Activated CD8-positive, alpha-beta memory T cell treated with anti-CD3 and anti-CD28 coated beads, Interleukin-2, amount 50 U/mL, for 48 hours (primary cell): ENCODE results near the gene GRIK3.
"Not testable (repeated sequence)": the region's sequence is repeated elsewhere in the genome, so short reads cannot be mapped to it uniquely, and the experiment has no call there.

ENCODE experiments used
- DNase-seq: peaks from one replicate; pipeline ENCODE4 v3.0.0-alpha.2; 2020

Gene GRIK3

DNA sequence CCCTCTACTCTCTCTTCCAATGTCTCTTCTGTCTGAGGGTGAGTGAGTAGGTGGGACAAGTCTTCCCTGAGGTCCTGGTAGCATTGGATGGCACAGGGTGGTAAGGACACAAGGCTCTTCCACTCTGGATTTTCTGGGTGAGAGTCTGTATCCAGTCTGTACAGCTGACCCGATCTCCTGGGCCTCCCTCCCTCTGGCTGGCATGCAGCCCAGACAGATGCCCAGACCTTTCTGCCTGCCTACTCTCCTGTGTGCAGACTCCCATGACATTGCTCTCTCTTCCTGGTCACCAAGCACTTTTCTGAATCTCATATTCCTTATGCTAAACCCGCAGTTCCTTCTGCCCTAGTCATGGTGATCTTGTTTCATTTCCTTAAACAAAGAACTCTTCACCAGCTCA, 100.3 kb downstream of the GRIK3 start:
- no peak for DNase-seq

- no peak for DNase-seq
Observed at GRCh38 chr1:36927826-36928225, 106.5 kb downstream of the GRIK3 start.

DNA sequence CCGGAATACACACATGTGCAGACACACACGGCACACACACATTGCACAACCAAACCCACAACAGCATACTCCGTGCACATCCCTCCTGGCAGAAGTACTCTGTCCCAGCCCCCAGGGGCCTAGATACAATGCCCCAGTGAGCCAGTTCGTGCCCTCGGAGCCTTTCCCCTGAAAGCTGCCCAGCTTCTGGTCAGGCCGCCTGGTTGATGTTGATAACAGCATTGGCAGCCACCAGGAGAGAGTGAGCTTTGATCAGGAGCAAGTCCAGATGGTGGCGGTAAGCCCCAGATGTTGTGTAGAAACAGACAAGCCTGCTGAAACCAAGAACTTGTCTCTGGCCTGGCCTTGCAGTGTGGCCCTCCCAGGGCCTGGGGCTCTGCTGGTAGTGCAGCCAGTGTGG, 109.1 kb downstream of the GRIK3 start:
- no peak for DNase-seq

DNA sequence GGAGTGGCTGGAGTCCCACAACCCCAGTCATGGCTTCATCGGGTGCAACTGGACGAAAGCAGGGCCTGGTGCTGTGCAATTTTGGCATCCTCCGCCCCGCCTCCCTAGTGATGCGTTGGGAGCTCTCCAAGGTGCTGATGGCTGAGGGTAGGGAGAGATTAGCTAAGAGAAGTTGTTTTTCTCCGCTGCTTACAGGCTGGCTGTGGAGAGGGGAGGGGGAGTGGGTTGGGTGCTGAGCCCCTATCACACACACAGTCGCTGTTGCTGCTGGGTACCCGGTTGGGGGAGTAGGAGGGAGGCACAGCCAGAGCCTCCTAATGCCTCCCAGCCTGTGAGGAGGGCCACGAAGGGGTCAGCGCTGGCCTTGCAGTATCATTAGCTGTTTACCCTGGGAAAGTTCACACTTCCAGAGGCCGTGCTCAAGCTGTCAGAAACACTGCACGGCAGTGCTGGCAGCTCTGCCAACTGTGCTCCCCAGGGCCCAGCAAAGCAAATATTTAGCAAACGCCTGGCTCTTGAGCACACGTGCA, 110.0 kb downstream of the GRIK3 start:
- DNase-seq, result peak; percentile 73

GRCh38 chr1:36922593-36923426, 111.5 kb downstream of the GRIK3 start:
- DNase-seq, result no peak

GRCh38 chr1:36922071-36922470, 112.2 kb downstream of the GRIK3 start:
- no peak for DNase-seq

DNA sequence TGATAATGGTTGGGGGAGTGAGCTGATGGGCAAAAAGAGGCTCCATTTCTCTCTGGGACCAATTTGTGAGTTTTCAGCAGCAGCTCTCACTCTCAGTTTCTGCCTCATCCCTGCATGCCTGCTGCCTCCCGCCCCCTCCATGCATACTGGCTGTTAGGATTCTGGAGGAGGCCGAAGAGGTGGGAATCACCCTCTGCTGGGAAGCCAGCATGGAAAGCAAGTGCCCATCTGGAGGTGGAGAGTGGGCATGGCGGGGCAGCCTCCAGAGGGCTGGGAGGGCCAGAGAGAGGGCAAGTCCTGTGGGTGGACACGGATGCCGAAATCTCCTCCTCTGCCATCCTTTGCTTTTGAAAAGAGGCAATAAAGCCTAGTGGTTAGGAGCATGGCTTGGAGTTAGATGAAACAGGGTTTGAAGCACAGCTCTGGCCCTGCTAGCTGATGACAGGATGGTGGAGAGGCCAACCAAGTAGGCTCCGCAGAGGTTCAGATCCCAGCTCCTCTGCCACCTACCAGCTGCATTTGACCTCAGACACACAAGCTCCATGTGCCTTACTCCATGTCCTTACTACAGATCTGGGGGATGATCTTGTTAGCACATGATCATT, 113.4 kb downstream of the GRIK3 start:
- DNase-seq, result no peak

DNA sequence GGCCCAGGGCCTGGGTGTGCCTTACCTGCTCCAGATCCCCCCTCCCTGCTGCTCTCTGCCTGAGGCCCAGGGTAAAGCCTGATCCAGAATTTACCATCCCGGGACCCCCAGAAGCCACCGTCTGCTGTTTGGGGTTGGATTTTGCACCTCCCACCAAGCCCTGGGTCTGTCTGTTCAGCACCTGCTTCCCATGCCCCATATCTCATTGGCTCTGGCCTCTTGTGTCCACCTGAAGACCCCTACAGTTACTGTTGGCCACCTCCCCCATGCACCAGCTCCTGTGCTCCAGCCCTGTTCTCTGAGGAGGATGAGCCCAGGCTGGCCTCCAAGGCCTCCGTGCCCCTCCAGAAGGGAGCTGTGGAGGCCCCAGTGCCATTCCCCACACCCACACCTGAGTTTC, 113.9 kb downstream of the GRIK3 start:
- DNase-seq, result no peak

GRCh38 chr1:36919491-36920145, 114.7 kb downstream of the GRIK3 start:
- no peak for DNase-seq

DNA sequence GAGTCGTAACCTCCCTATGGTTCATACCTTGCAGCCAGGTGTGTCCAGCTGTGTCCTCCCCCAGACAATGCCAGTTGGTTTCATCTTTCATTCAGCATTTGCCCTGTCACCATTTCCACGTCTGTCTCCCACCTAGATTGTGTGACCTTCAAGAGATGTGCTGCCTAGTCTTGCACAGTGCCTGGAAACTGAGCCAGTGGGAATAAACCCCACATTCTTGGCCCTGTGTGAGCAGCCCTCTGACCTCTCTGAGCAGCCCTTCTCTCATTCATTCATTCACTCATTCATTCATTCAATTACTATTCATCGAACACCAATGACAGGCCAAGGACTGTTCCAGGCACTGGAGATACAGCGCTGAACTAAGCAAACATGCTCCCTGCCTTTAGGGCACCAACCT, 115.7 kb downstream of the GRIK3 start:
- no peak for DNase-seq

- DNase-seq, result not testable (repeated sequence)
Observed at GRCh38 chr1:36916542-36916941, 117.8 kb downstream of the GRIK3 start.

DNA sequence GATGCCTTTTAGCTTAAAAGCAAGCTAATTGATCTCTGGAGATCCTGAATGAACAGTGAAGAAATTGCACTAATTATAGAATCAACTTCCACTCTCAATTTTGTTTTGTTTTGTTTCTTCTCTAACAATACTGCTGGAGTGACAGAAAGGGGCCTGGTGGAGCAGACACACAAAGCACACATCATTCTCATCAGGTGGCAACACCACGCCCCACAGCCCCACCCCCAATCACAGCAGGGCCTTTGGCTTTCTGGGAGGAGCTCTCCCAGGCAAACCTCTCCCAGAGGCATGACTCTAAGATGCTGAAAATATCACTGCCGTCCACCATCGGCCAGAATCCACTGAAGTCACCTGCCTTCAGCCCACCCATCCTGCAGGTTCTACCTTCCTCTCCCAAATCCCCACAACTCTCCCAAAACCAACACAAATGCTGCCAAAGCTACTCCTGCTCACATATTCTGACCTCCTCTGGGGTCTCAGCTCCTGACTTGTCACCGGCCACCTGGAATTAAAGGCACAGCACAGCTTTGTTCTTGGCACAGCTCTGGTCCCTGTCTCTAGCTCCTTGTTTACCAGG, 120.7 kb downstream of the GRIK3 start:
- DNase-seq, result no peak

- DNase-seq, result no peak
Observed at GRCh38 chr1:36913016-36913415, 121.3 kb downstream of the GRIK3 start.

DNA sequence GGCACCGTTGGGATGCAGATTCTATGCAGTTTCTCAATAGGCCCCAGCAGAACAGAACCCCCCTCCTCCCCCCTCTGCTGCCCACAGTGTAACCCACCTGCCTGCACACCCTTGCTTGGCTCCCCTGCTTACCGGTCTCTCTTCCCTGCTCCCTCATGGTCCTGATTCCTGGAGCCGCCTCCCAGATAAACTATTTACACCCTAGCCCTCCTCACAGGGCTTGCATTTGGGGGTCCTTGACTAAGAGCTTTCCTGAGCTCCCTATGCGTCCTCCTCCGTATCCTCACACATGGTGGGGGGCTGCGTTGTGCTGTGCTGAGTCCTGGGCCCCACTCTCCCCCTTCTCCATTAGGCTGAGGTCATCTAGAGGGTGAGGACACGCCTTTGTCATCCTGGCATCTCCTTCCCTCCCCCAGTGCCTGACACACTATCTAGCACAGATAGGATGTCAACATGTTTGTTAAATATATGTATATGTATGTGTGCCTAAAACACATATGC, 121.9 kb downstream of the GRIK3 start:
- no peak for DNase-seq

- no peak for DNase-seq
Observed at GRCh38 chr1:36911561-36912364, 122.6 kb downstream of the GRIK3 start.

- no peak for DNase-seq
Observed at GRCh38 chr1:36910886-36911540, 123.3 kb downstream of the GRIK3 start.

DNA sequence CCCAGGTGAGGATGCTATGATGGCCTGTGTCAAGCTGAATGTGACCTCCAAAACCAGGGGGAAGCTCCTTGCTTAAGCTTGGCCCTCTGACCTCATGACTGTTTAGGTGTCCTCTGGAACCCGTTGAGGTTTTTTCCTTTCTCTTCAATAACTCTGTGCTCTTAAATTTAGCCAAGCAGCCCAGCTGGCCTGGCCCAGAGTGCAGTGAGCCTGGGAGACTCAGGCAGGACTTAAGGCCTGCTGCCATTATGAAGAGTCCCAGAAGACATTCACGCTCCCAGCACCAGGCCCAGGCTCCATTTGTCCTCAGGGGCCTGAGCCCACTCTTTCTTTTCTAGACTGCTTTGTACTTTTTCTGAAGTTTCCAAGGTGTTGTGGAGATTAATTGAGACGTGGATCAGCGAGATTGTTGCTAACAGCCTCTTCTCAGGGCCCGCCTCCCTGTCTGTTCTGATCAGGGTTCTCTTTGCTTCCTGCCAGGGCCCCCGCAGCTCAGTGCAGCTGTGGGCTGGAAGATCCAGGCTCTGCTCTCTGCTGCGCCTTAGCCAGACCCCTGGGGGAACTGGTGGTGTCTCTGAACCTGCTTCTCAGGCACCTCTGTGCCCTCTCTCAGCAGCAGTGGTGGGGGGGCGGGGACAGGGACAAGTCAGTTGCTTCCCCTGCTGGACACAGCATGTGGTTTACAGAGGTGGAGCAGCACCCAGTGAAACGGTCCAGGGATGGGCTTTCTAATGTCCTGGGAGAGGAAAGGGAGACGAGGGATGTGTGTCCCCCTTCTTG, 124.2 kb downstream of the GRIK3 start:
- DNase-seq, result no peak

- DNase-seq, result not testable (repeated sequence)
Observed at GRCh38 chr1:36909359-36909758, 125.0 kb downstream of the GRIK3 start.

DNA sequence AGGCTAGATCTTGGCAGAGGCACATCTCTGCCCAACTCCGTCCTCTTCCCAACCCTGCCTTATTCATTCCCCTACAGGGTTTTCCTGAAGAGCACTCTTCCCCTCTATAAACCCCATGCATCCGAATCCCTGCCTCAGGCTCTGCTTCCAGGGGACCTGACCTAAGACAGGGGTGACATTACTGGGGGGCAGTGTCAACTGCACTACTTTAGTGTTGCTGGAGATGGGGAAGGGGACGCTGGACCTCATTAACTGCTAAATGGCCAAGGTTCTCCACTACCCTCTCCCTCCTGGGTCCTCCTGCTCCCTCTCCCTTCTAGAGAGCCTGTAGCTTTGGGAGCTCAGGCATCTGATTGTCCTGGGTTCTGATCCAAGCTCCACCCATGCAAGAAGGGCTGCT, 126.2 kb downstream of the GRIK3 start:
- no peak for DNase-seq

DNA sequence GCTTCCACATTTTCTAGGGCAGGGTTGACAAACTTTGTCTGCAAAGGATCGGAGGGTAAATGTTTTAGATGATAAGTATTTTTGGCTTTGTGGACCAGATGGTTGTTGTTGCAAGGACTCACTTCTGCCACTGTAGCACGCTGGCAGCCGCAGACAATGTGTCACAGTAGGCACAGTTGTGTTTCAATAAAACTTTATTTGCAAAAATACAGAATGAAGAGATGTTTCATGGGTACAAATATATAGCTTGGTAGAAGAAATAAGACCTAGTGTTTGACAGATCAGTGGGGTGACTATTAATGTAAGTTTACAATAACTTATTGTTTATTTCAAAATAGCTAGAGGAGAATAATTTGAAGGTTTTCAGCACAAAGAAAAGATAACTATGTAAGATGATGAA, 127.8 kb downstream of the GRIK3 start:
- DNase-seq, result no peak

DNA sequence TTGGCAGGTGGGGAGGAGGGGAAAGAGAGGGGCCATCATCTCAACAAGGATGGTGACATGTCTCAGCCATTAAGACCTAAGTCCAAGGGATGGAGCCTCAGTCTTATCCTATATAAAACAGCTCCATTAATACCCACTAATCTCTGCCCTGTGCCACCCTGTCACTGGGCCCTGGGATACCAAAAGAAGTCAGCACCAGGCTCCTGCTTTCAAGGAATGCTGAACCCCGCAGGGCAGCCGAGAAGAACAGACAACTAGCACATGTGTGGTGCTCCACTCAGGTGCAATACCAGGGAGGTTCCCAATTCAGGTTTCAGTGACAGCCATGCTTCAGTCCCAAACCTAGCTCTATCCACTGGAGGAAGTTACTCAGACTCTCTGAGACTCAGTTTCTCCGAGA, 128.4 kb downstream of the GRIK3 start:
- no peak for DNase-seq
